Naive thymus-derived CD4-positive, alpha-beta T cell (primary cell): ENCODE results near the gene KANSL3. TPM values are rescaled to one million over a fixed set of nuclear protein-coding genes. Genes with fewer than 3 reads are reported as not detected.

ENCODE experiments used
- ATAC-seq: fragments of 150-1000 bp; cut with Tn5 transposase; 2 replicates; pipeline ENCODE4 v1.10.0; 2021; ENCODE audit warnings: mild to moderate bottlenecking, moderate library complexity
- CTCF ChIA-PET: fragments of 350-600 bp; sonication (Branson Sonifier 250); formaldehyde crosslinking; loops from one replicate; lab custom pipeline; 2021; ENCODE audit warnings: antibody characterized with exemption; lab: Charles Lee
- POLR2A ChIA-PET: fragments of 350-600 bp; sonication (Branson Sonifier 250); formaldehyde crosslinking; loops from one replicate; lab custom pipeline; 2021; ENCODE audit warnings: antibody characterized with exemption, inconsistent platforms; lab: Charles Lee
- DNase-seq, 9 donors: peaks; one replicate each; pipeline versions ENCODE4 v3.0.0 to v3.0.0-alpha.2; 2020 to 2022; ENCODE audit warnings: mixed read lengths in 1 of 9
- H3K27ac ChIP-seq: one replicate; pipeline ENCODE4 v1.7.0; 2013; ENCODE audit warnings: mild to moderate bottlenecking, low read depth, low read length, moderate library complexity
- H3K27me3 ChIP-seq, 2 donors: one replicate each; pipeline ENCODE4 v1.7.0; 2013; ENCODE audit warnings: low read length in 2 of 2, mild to moderate bottlenecking in 2 of 2, moderate library complexity in 2 of 2; ENCODE audit not compliant: control insufficient read depth in 2 of 2, insufficient read depth in 2 of 2
- H3K36me3 ChIP-seq, 3 experiments: 1 replicate in 2 of 3; 2 replicates in 1 of 3; pipeline ENCODE4 v1.7.0; 2013; ENCODE audit warnings: low read length in 3 of 3, mild to moderate bottlenecking in 3 of 3, moderate library complexity in 1 of 3; ENCODE audit not compliant: insufficient read depth in 3 of 3, control insufficient read depth in 2 of 3
- H3K4me1 ChIP-seq, 2 donors: one replicate each; pipeline ENCODE4 v1.7.0; 2013; ENCODE audit warnings: low read length in 2 of 2, mild to moderate bottlenecking in 2 of 2, moderate library complexity in 1 of 2; ENCODE audit not compliant: control insufficient read depth in 2 of 2, insufficient read depth in 2 of 2
- H3K4me3 ChIP-seq: 2 replicates; pipeline ENCODE4 v1.7.0; 2013; ENCODE audit warnings: mild to moderate bottlenecking, low read length
- H3K9me3 ChIP-seq, 3 experiments: 1 replicate in 2 of 3; 2 replicates in 1 of 3; pipeline ENCODE4 v1.7.0; 2013; ENCODE audit warnings: low read length in 3 of 3; ENCODE audit not compliant: control insufficient read depth in 2 of 3
- H3K27ac Mint-ChIP-seq, 9 donors: one replicate each; pipeline ENCODE4 v1.8.0; 2020 to 2022; ENCODE audit warnings: mixed read lengths in 9 of 9, mild to moderate bottlenecking in 8 of 9, moderate library complexity in 5 of 9, inconsistent platforms in 2 of 9
- H3K27me3 Mint-ChIP-seq, 5 donors: one replicate each; pipeline ENCODE4 v1.8.0; 2021 to 2022; ENCODE audit warnings: mixed read lengths in 5 of 5, mild to moderate bottlenecking in 1 of 5
- H3K36me3 Mint-ChIP-seq, 5 donors: one replicate each; pipeline ENCODE4 v1.8.0; 2020 to 2022; ENCODE audit warnings: mixed read lengths in 5 of 5, mild to moderate bottlenecking in 3 of 5, inconsistent platforms in 1 of 5
- H3K4me1 Mint-ChIP-seq, 7 donors: one replicate each; pipeline ENCODE4 v1.8.0; 2020 to 2022; ENCODE audit warnings: mixed read lengths in 7 of 7, mild to moderate bottlenecking in 3 of 7, inconsistent platforms in 1 of 7
- H3K4me3 Mint-ChIP-seq, 10 donors: one replicate each; pipeline ENCODE4 v1.8.0; 2020 to 2022; ENCODE audit warnings: mild to moderate bottlenecking in 10 of 10, mixed read lengths in 10 of 10, moderate library complexity in 6 of 10, inconsistent platforms in 2 of 10
- H3K9me3 Mint-ChIP-seq, 11 donors: one replicate each; pipeline ENCODE4 v1.8.0; 2020 to 2022; ENCODE audit warnings: mixed read lengths in 11 of 11, mild to moderate bottlenecking in 4 of 11, inconsistent platforms in 1 of 11, moderate library complexity in 1 of 11
- intact Hi-C, 2 donors: fragments of 100-400 bp; cut with micrococcal nuclease; formaldehyde crosslinking; loops; one replicate each; pipeline ENCODE4 v1.15.1; 2023
- polyA plus RNA-seq, 2 donors: library from polyadenylated mRNA; unstranded; fragments of 300-500 nt; fragmentation: Illumina TruSeq; gene quantifications; one replicate each; pipeline ENCODE4 v1.2.3, GENCODE V29; 2021
- total RNA-seq, 6 experiments: library from RNA in 5 of 6; stranded (reverse) in 5 of 6; gene quantifications; 1 replicate in 5 of 6; 2 replicates in 1 of 6; pipeline ENCODE4 v1.2.3 and lab custom pipeline; 2021 to 2026

KANSL3 gene
- total and polyA plus RNA-seq, 7 experiments from 2014 or later = 13.5 to 65.0 (median 55.1) TPM

DNA sequence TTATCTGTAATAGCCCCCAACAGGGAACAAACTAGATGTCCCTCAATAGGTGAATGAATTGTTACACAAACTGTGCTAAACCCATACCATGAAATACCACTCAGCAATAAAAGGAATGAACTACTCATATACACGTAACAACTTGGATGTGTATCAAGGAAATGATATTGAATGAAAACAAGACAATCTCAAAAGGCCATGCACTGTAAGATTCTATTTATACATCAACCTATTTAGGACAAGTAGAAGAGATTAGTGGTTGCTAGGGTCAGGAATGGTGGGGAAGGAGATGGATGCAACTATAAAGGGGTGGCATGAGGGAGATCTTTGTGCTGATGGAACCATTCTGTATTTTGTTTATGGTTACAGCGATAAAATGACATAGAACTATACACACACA, 47.1 kb downstream of the KANSL3 start:
- no peaks in the 10 kb centered on the region for H3K9me3 ChIP-seq
- no peaks in the 10 kb centered on the region for H3K27me3 ChIP-seq
- ChIA-PET CTCF (no interaction called here), POLR2A (no interaction called here)
- no peaks in the 10 kb centered on the region for H3K27me3 Mint-ChIP-seq
- H3K4me3 ChIP-seq = no peak overlapping the region
- H3K27ac ChIP-seq = no peak overlapping the region
- peaks cover 20 to 32% of the 10 kb centered on the region in 2 donors for H3K4me1 ChIP-seq
- H3K4me3 Mint-ChIP-seq = no peak overlapping the region
- peaks cover 22 to 60% (median 47%) of the 10 kb centered on the region in 7 donors for H3K4me1 Mint-ChIP-seq
- DNase-seq = no peak
- H3K9me3 Mint-ChIP-seq = no peaks in the 10 kb centered on the region
- peaks cover 11 to 64% (median 34%) of the 10 kb centered on the region in 5 donors for H3K36me3 Mint-ChIP-seq
- ATAC-seq = no peak
- peaks cover 0 to 30% (median 10%) of the 10 kb centered on the region in 3 experiments for H3K36me3 ChIP-seq
- intact Hi-C loops = loop anchor here in 1 of 2 donors (5.0 kb wide), 1 partner anchor 46 kb away; the partner anchor contains the start of gene KANSL3
- H3K27ac Mint-ChIP-seq = peak overlapping the region in 2 of 9 donors; percentile 16 to 44

DNA sequence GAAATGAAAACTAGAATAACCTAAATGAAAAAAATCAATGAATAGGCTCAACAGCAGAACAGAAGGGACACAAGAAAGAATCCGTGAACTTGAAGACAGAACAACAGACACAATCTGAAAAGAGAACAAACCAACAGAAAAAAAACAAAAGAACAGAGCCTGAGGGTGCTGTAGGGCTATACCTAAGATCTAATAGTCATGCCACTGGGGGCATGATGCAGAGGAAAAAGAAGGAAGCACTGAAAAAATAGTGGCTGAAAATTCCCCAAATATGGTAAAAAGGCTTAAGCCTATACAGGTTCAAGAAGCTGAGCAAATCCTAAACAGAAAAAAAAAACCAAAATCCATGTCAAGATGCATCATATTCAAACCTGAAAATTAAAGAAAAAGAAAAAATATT, 50.3 kb downstream of the KANSL3 start:
- no peak for DNase-seq
- intact Hi-C loops = no loop called here
- no peaks in the 10 kb centered on the region for H3K9me3 ChIP-seq
- no peak for ATAC-seq
- peaks cover 0 to 6% (median 0%) of the 10 kb centered on the region in 3 experiments for H3K36me3 ChIP-seq
- H3K27me3 ChIP-seq = no peaks in the 10 kb centered on the region
- POLR2A ChIA-PET = no interaction called here
- CTCF ChIA-PET = no interaction called here
- H3K27me3 Mint-ChIP-seq = no peaks in the 10 kb centered on the region
- H3K9me3 Mint-ChIP-seq = no peaks in the 10 kb centered on the region
- no peak overlapping the region for H3K4me3 ChIP-seq
- H3K27ac ChIP-seq = no peak overlapping the region
- peak overlapping the region in 3 of 9 donors; percentile 11 to 39 (median 26) for H3K27ac Mint-ChIP-seq
- peaks cover 4 to 32% (median 18%) of the 10 kb centered on the region in 7 donors for H3K4me1 Mint-ChIP-seq
- H3K4me3 Mint-ChIP-seq = no peak overlapping the region
- peaks cover 0 to 1% of the 10 kb centered on the region in 2 donors for H3K4me1 ChIP-seq
- peaks cover 0 to 50% (median 35%) of the 10 kb centered on the region in 5 donors for H3K36me3 Mint-ChIP-seq

DNA sequence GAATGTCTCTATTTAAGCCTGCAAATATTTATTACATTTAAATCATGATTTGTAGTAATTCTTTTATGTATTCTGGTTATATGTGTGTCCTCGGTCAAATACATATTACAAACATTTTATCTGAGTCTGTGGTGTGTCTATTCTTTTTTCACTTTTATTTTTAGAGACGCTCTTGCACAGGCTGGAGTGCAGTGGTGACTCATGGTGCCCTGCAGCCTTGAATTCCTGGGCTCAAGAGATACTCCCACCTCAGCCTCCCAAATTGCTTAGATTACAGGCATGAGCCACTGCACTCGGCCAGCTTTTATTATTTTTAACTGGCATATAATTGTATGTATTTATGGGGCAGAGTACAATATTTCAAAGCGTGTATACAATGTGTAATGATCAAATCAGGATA, 54.1 kb downstream of the KANSL3 start:
- Mint-ChIP-seq H3K9me3 (no peaks in the 10 kb centered on the region), H3K27ac (no peak overlapping the region), H3K36me3 (peaks cover 0 to 39% (median 21%) of the 10 kb centered on the region in 5 donors), H3K4me1 (peaks cover 0 to 15% (median 5%) of the 10 kb centered on the region in 7 donors), H3K27me3 (no peaks in the 10 kb centered on the region), H3K4me3 (no peak overlapping the region)
- no peaks in the 10 kb centered on the region for H3K27me3 ChIP-seq
- intact Hi-C loops = no loop called here
- ATAC-seq = no peak
- H3K9me3 ChIP-seq = no peaks in the 10 kb centered on the region
- no peak overlapping the region for H3K27ac ChIP-seq
- H3K4me1 ChIP-seq = no peaks in the 10 kb centered on the region
- H3K4me3 ChIP-seq = no peak overlapping the region
- DNase-seq = no peak
- CTCF ChIA-PET = no interaction called here
- H3K36me3 ChIP-seq = no peaks in the 10 kb centered on the region
- POLR2A ChIA-PET = no interaction called here

DNA sequence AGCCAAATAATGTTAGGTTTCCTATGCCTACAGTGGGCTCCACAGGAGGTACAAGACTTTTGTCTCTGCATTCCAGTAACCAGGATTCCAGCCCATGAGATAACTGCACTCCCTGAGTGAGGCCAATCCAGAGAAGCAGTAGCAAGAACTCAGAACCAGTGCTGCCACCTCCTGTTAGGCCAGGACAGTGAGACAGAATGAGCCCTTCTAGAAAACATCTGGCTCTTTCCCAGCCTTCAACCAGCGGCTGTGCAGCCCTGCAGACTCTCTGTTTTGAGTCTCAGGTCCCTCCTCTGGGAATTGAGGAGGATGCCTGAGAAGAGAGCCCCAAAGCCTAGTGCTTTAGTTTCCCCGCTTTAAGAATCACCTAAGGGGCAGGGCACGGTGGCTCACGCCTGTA, 57.3 kb downstream of the KANSL3 start:
- Mint-ChIP-seq H3K27ac (no peak overlapping the region), H3K4me1 (peaks cover 0 to 2% (median 0%) of the 10 kb centered on the region in 7 donors), H3K36me3 (peaks cover 0 to 20% (median 11%) of the 10 kb centered on the region in 5 donors), H3K27me3 (peaks cover 0 to 4% (median 0%) of the 10 kb centered on the region in 5 donors), H3K4me3 (no peak overlapping the region), H3K9me3 (no peaks in the 10 kb centered on the region)
- H3K36me3 ChIP-seq = no peaks in the 10 kb centered on the region
- no peaks in the 10 kb centered on the region for H3K9me3 ChIP-seq
- intact Hi-C loops = loop anchor here in 1 of 2 donors (2.0 kb wide), 1 partner anchor 14 kb away; no protein-coding TSS in a partner anchor
- H3K4me1 ChIP-seq = no peaks in the 10 kb centered on the region
- H3K27me3 ChIP-seq = no peaks in the 10 kb centered on the region
- DNase-seq (no peak), ATAC-seq (no peak)
- ChIA-PET POLR2A (no interaction called here), CTCF (no interaction called here)
- H3K4me3 ChIP-seq = no peak overlapping the region
- H3K27ac ChIP-seq = no peak overlapping the region

DNA sequence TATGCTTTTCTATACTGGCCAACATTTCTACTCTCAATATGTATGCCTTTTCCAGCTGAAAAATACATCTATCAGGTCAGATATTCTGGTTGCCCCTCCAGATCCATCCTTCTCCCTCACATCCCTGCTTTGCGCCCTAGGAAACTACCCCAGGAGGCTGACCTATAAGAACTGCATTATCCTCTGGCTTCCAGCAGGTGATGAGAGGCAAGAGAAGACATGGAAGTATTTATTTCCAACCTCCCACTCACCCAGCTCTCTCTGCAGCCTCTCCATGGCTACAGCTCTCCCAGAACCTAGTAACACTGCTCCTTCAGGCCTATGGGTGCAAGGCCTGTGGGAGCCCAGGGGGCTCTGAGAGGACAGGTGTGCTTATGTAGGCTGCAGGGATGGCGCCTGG, 58.7 kb downstream of the KANSL3 start:
- intact Hi-C loops = no loop called here

DNA sequence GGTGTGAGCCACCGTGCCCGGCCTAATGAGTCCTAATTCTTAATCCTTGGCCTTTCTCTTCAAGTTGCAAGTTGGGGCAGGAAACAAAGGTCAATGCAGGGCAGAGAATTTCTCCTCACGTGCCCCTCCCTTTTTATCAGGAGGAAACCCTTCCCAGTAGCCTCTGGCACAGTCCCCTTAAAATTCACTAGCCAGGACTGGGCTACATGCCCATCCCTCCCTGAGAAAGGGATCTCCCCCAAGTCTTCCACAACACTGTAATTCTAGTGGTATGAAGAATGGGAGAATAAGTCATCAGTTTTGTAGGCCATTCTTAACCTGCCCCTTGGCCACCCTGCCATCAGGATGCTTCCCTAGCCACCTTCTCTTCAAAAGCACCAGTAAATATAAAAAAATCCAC, 59.4 kb downstream of the KANSL3 start:
- peaks cover 0 to 7% (median 3%) of the 10 kb centered on the region in 5 donors for H3K36me3 Mint-ChIP-seq
- POLR2A ChIA-PET = no interaction called here
- H3K4me1 Mint-ChIP-seq = peaks cover 0 to 2% (median 0%) of the 10 kb centered on the region in 7 donors
- H3K4me1 ChIP-seq = no peaks in the 10 kb centered on the region
- H3K27ac Mint-ChIP-seq = no peak overlapping the region
- peaks cover 0 to 6% (median 0%) of the 10 kb centered on the region in 5 donors for H3K27me3 Mint-ChIP-seq
- no peak overlapping the region for H3K4me3 ChIP-seq
- H3K36me3 ChIP-seq = no peaks in the 10 kb centered on the region
- ATAC-seq (no peak), DNase-seq (no peak)
- no peak overlapping the region for H3K4me3 Mint-ChIP-seq
- H3K9me3 ChIP-seq = no peaks in the 10 kb centered on the region
- no peak overlapping the region for H3K27ac ChIP-seq
- CTCF ChIA-PET = no interaction called here
- intact Hi-C loops = no loop called here
- H3K9me3 Mint-ChIP-seq = no peaks in the 10 kb centered on the region
- no peaks in the 10 kb centered on the region for H3K27me3 ChIP-seq

More for the DNA sequence above, 58.7 kb downstream of the KANSL3 start:
- no peaks in the 10 kb centered on the region for H3K4me1 ChIP-seq
- no peaks in the 10 kb centered on the region for H3K27me3 ChIP-seq
- H3K4me3 Mint-ChIP-seq = no peak overlapping the region
- DNase-seq = no peak
- H3K4me3 ChIP-seq = no peak overlapping the region
- no peak for ATAC-seq
- H3K36me3 Mint-ChIP-seq = peaks cover 0 to 13% (median 4%) of the 10 kb centered on the region in 5 donors
- no peaks in the 10 kb centered on the region for H3K9me3 Mint-ChIP-seq
- H3K9me3 ChIP-seq = no peaks in the 10 kb centered on the region
- H3K27ac ChIP-seq = no peak overlapping the region
- no peaks in the 10 kb centered on the region for H3K36me3 ChIP-seq
- H3K27ac Mint-ChIP-seq = no peak overlapping the region
- peaks cover 0 to 2% (median 0%) of the 10 kb centered on the region in 7 donors for H3K4me1 Mint-ChIP-seq
- ChIA-PET POLR2A (no interaction called here), CTCF (no interaction called here)
- H3K27me3 Mint-ChIP-seq = peaks cover 0 to 6% (median 0%) of the 10 kb centered on the region in 5 donors

DNA sequence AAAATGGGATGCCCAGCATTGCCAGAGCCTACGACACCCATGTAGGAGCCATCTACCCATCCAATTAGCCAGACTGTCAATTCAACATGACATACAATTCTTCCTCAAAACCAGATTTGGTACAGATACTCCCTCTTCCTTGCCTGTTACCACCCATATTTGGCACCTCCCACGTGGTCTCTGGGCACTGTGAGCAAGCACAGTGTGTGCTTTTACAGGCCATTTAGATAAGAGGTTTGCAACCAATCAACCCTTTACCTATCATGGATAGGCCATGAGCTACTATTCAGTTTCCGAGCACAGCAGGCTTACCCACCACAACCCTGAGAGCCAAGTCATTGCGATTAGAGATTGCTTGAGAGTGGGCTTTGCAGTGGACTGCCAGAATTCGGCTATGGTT, 60.6 kb downstream of the KANSL3 start:
- POLR2A ChIA-PET = no interaction called here

More for the DNA sequence above, 60.6 kb downstream of the KANSL3 start:
- Mint-ChIP-seq H3K27me3 (peaks cover 0 to 6% (median 0%) of the 10 kb centered on the region in 5 donors), H3K4me3 (no peak overlapping the region), H3K27ac (no peak overlapping the region), H3K36me3 (peaks cover 0 to 13% (median 4%) of the 10 kb centered on the region in 5 donors), H3K9me3 (no peaks in the 10 kb centered on the region), H3K4me1 (no peaks in the 10 kb centered on the region)
- H3K27ac ChIP-seq = no peak overlapping the region
- no peaks in the 10 kb centered on the region for H3K9me3 ChIP-seq
- H3K27me3 ChIP-seq = no peaks in the 10 kb centered on the region
- ATAC-seq (no peak), DNase-seq (no peak)
- H3K4me1 ChIP-seq = no peaks in the 10 kb centered on the region
- no peak overlapping the region for H3K4me3 ChIP-seq
- no peaks in the 10 kb centered on the region for H3K36me3 ChIP-seq
- intact Hi-C loops = no loop called here
- CTCF ChIA-PET = no interaction called here
